ENCODE measurements around the gene LNPEP.

Gene LNPEP

GRCh38 chr5:97004423-97005060 lies 68.7 kb downstream of the LNPEP start:
- DNase-seq = no peak

DNA sequence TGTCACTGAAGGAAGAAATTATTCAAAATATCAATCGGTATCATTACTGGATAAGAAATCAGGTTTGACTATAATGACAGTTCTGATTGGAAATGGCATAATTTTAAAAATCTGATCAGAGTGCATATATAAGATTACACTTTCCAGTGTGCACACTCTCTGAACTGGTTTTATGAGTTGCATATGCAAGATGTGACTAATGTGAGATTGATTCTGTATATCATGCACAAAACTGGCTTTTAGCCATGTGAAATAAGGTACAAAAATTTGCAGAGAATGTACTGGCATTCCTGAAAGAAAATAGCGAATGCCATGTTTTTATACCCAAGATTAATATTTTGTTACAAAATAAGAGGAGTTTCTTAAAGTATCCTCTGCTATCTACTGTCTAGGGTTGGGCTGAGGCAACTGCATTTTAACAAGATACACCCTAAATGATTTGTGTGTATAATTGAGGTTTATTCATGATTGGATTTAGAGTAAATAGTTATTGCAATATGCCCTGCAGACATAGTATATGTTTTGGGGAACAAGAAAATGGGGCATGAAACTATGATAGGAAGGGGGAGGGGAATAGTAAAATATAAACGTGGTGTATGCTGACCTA lies 70.7 kb downstream of the LNPEP start:
- DNase-seq = no peak

GRCh38 chr5:97009212-97009898 lies 73.5 kb downstream of the LNPEP start:
- no peak for DNase-seq

- DNase-seq = no peak
Measured at GRCh38 chr5:97009921-97010320, 74.0 kb downstream of the LNPEP start.

DNA sequence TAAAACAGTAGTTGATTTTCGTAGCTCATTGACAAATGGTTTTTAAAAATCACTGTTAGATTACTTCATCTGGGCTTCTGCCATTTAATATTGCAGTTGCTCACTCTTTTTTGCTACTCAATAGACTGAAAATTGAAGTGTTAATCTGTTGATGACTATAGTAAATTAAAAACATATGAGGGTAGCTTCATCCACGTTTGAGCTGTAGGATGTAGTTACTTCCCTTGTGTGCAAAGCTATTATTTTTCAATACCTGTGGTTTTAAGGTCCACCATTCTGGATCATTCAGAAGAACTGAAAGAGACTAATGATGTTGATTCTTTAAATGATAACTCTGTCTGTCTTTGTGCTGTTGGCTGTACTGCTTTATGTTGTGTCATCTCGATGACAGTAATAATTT lies 74.7 kb downstream of the LNPEP start:
- no peak for DNase-seq

DNA sequence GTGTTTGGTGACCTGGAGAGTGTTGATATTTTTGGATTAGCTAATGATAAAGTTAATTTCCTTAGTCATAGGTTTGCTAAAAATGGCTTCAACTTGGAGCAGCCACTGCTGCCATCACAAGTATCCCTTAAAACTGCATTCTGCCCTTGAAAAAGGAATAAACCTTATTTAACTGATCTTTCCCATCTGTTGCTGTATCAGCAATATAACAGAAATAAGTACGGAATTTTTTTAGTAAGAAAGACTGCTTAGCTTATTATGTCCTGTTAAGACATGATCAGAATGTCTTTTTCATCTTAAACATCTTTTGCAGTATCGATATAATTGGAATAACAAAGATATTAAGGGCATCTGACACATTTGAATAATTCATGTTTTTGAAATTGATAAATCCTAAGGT lies 75.7 kb downstream of the LNPEP start:
- no peak for DNase-seq

DNA sequence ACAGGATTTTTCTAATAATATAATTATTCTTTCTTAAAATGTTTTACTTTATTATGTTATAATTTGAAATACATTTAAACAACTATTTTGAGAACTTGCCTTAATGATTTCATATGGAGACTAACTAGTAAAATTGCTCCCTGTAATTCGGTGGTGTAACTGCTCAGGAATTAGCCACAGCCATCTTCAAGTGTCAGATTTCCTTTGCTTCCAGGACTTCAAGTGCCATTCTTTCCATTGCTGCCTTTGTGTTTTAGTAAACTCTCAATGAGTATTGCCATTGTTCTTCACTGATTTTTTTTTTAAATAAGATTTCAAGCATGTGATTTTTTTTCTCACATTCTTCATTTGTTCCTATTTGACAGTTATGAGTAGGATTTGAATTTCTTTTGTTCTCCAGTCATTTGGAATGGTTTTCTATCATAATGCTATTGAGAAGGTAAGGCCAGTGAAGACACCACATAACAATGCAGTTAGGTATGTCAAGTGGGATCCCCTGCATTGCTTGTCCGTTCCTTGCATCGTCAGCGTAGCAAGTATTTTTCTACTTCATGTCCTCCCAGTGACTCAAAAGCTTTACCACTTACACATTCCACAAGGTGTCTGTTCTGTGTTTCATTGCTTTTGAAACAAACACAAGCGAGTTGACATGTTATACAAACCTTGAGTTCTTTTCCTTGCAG lies 83.7 kb downstream of the LNPEP start:
- no peak for DNase-seq

DNA sequence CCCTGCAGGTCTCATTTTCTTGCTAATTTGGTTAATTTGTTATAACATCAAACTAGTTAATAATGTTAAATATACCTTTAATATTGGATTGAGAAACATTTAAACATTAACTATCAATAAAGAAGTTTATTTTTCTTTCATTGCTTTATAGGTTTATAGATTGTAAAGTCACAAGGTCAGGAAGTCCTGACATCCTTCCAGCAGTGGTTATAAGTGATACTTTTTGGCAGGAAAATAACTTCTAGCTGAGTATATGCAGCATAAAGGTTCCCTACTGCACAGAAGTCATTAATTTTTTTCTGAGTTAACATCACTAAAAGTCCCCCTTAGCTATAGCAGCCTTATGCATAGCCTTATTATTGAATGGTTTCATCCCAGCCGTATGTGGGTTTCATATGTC lies 85.5 kb downstream of the LNPEP start:
- no peak for DNase-seq

DNA sequence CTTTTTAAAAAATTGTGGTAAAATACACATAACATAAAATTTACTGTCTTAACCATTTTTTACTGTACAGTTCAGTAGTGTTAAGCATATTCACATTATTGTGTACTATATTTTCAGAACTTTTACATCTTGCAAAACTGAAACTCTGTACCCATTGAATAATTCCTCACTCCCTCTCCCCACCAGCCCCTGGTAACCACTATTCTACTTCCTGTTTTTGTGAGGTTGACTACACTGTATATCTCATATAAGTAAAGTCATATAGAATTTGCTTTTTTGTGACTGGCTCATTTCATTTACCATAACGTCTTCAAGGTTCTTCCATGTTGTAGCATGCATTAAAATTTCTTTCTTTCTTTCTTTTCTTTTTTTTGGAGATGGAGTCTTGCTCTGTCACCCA lies 87.0 kb downstream of the LNPEP start:
- no peak for DNase-seq

GRCh38 chr5:97026721-97027120 lies 90.8 kb downstream of the LNPEP start:
- no peak for DNase-seq

DNA sequence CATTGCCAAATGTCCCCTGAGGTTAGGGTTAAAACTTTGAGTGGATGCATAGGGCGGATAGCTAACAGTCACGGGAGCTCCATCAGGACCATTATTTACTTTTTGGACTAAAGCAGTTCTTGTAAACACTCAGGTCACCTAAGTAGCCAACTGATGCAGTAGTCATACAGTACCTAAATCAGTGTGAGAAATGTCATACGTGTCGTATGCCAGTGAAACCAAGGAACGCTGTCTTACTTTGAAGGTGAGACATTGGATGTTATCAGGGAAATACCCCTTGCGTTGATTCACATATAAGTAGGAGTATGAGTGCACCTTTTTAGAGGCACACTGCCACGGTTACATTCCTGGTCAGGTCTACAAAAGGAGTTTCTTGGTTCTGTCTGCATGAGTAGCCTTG lies 101.9 kb downstream of the LNPEP start:
- no peak for DNase-seq

- DNase-seq = no peak
Measured at GRCh38 chr5:97041239-97041638, 105.4 kb downstream of the LNPEP start.

- no peak for DNase-seq
Measured at GRCh38 chr5:97042996-97043395, 107.1 kb downstream of the LNPEP start.

- no peak for DNase-seq
Measured at GRCh38 chr5:97043511-97043910, 107.6 kb downstream of the LNPEP start.

GRCh38 chr5:97044052-97044451 lies 108.2 kb downstream of the LNPEP start:
- DNase-seq = no peak

- no peak for DNase-seq
Measured at GRCh38 chr5:97046270-97046982, 110.5 kb downstream of the LNPEP start.

DNA sequence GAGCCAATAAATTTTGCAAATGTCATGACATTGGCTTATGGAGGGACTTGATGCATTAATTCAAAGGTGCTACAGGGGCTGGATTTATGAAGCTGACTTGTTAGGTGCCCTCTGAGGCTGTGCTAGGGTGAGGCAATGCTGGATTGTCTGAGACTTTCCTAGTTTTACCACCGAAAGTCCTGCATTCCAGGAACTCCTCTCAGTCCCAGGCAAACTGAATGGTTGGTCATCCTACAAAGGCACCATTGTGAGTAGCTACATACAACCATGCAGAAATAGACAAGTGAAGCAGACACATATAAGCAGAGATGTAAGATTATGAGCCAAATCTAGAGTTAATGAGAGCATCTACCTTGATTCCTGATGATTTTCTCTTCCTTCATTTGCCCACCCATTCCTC lies 111.2 kb downstream of the LNPEP start:
- DNase-seq = no peak

- no peak for DNase-seq
Measured at GRCh38 chr5:97049175-97049574, 113.3 kb downstream of the LNPEP start.

DNA sequence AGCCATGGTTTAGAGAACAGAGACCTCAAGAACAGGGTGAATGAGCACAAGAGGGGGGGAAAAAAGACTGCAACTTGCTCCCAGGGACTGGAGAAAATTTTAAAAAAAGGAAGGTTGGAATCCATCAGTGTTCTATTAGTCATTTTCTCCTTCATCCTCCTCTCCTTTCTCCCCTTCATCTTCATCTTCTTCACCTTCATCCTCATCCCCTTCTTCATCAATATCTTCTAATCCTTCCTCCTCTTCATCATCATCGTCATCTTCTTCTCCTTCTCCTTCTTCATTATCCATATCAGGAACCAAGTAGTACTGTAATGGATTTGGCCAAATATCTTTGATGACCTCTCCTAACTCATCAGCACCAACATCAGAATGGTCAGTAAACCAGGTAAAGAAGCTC lies 120.4 kb downstream of the LNPEP start:
- DNase-seq = no peak

- DNase-seq = no peak
Measured at GRCh38 chr5:97062046-97062445, 126.2 kb downstream of the LNPEP start.

GRCh38 chr5:97063251-97063650 lies 127.4 kb downstream of the LNPEP start:
- no peak for DNase-seq

DNA sequence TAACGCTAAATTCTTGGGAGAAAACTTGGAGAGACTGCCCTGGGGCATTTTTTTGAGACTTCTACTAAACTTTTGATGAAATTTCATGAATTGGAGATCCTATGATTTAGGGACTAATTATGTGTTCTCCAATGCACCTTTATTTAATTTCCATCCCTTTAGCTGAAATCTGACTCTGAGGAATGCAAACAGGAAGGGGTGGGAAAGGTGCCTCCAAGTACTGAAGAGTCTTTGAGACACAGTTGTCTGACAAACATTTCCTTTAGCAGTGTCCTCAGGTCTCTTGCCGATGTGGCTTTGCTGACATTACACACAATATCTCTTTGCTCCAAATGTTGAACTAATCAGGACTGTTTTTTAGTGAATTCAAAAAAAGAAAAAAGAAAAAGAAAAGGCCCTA lies 129.6 kb downstream of the LNPEP start:
- DNase-seq = no peak

GRCh38 chr5:97067296-97067850 lies 131.5 kb downstream of the LNPEP start:
- DNase-seq = no peak
